ENCODE measurements around the gene ABHD17C.

- TF ChIP-seq EZH2phosphoT487 (conservative IDR thresholded peaks at IDR 0.05; ENCODE audit: low read length) (no peak), CTCF (IDR thresholded peaks at IDR 0.05; ENCODE audit: insufficient read depth, low read length, poor library complexity, severe bottlenecking) (no peak)
Measured at GRCh38 chr15:80701676-80702311, 6.7 kb downstream of the ABHD17C start.

Measured in SU-DHL-6 (cell line).